ENCODE data around the gene POLR1D.

Gene POLR1D

GRCh38 chr13:27659145-27659865, 37.6 kb downstream of the POLR1D start:
- DNase-seq (ENCODE audit: insufficient read length, low spot score) = no peak
- no peak for TF ChIP-seq CTCF (IDR thresholded peaks at IDR 0.05; ENCODE audit: insufficient read depth, missing control alignments)
- no peak for FAIRE-seq

GRCh38 chr13:27660511-27660910, 38.8 kb downstream of the POLR1D start:
- FAIRE-seq (no peak), DNase-seq (ENCODE audit: insufficient read length, low spot score) (no peak)
- no peak for TF ChIP-seq CTCF (IDR thresholded peaks at IDR 0.05; ENCODE audit: insufficient read depth, missing control alignments)

GRCh38 chr13:27661017-27661416, 39.3 kb downstream of the POLR1D start:
- TF ChIP-seq CTCF (IDR thresholded peaks at IDR 0.05; ENCODE audit: insufficient read depth, missing control alignments) = no peak
- FAIRE-seq = no peak
- DNase-seq (ENCODE audit: insufficient read length, low spot score) = no peak

GRCh38 chr13:27662738-27663470, 41.2 kb downstream of the POLR1D start:
- no peak for DNase-seq (ENCODE audit: insufficient read length, low spot score)
- TF ChIP-seq CTCF (IDR thresholded peaks at IDR 0.05; ENCODE audit: insufficient read depth, missing control alignments) = no peak
- no peak for FAIRE-seq

GRCh38 chr13:27663947-27664346, 42.3 kb downstream of the POLR1D start:
- FAIRE-seq (no peak), DNase-seq (ENCODE audit: insufficient read length, low spot score) (no peak)
- TF ChIP-seq CTCF (IDR thresholded peaks at IDR 0.05; ENCODE audit: insufficient read depth, missing control alignments) = no peak

GRCh38 chr13:27665333-27665732, 43.6 kb downstream of the POLR1D start:
- DNase-seq (ENCODE audit: insufficient read length, low spot score) = no peak
- no peak for FAIRE-seq
- TF ChIP-seq CTCF (IDR thresholded peaks at IDR 0.05; ENCODE audit: insufficient read depth, missing control alignments) = peak; percentile 23

- DNase-seq (ENCODE audit: insufficient read length, low spot score) (no peak), FAIRE-seq (no peak)
- TF ChIP-seq CTCF (IDR thresholded peaks at IDR 0.05; ENCODE audit: insufficient read depth, missing control alignments) = no peak
These were observed 44.1 kb downstream of the POLR1D start for GRCh38 chr13:27665761-27666160.
